PC-3 (cell line): ENCODE results near the gene MTA3. TPM values are rescaled to one million over a fixed set of nuclear protein-coding genes. Genes with fewer than 3 reads are reported as not detected.

ENCODE experiments used
- ATAC-seq: fragments of 200-7000 bp; cut with Tn5 transposase; 2 replicates; pipeline ENCODE4 v1.9.1; 2020; ENCODE audit warnings: mild to moderate bottlenecking, moderate library complexity
- BruUV-seq: library from RNA; stranded (reverse); fragments of 400-500 nt; replicated peaks from 2 replicates; lab custom pipeline; 2021; lab: Mats Ljungman, UMichigan
- CTCF ChIA-PET: fragments of 300-600 bp; sonication (Branson Sonifier 250); formaldehyde crosslinking; loops from one replicate; lab custom pipeline; 2022; ENCODE audit warnings: antibody characterized with exemption; lab: Charles Lee
- POLR2A ChIA-PET: fragments of 300-600 bp; sonication (Branson Sonifier 250); formaldehyde crosslinking; loops from one replicate; lab custom pipeline; 2022; ENCODE audit warnings: antibody characterized with exemption; ENCODE audit not compliant: unreplicated experiment; lab: Charles Lee
- DNase-seq: peaks from one replicate; pipeline ENCODE4 v3.0.0-alpha.2; 2015
- H2AFZ ChIP-seq: fragments of 300-600 bp; sonication (generic); 2 replicates; pipeline ENCODE4 v1.6.0; 2016; ENCODE audit warnings: antibody characterized with exemption, low read length
- H3F3A ChIP-seq: fragments of 300-600 bp; sonication (generic); one replicate; pipeline ENCODE4 v1.6.0; 2017; ENCODE audit warnings: antibody characterized with exemption, low read length, control low read depth, mild to moderate bottlenecking; ENCODE audit not compliant: unreplicated experiment
- H3K27ac ChIP-seq: fragments of 300-600 bp; sonication (generic); 2 replicates; pipeline ENCODE4 v1.5.1; 2016; ENCODE audit warnings: mild to moderate bottlenecking, low read length
- H3K27me3 ChIP-seq: fragments of 300-600 bp; sonication (generic); 2 replicates; pipeline ENCODE4 v1.6.1; 2016; ENCODE audit warnings: low read length, mixed read lengths
- H3K36me3 ChIP-seq: fragments of 300-600 bp; sonication (generic); 2 replicates; pipeline ENCODE4 v1.6.1; 2016; ENCODE audit warnings: low read depth, mixed run types, low read length, mixed read lengths
- H3K4me1 ChIP-seq: fragments of 300-600 bp; sonication (generic); 2 replicates; pipeline ENCODE4 v1.5.1; 2016; ENCODE audit warnings: low read length; ENCODE audit not compliant: insufficient read depth
- H3K4me2 ChIP-seq: fragments of 300-600 bp; sonication (generic); 2 replicates; pipeline ENCODE4 v1.6.0; 2016; ENCODE audit warnings: low read length
- H3K4me3 ChIP-seq: fragments of 300-600 bp; sonication (generic); 2 replicates; pipeline ENCODE4 v1.5.1; 2016; ENCODE audit warnings: mild to moderate bottlenecking, low read length, mixed read lengths
- H3K79me2 ChIP-seq: fragments of 300-600 bp; sonication (generic); 2 replicates; pipeline ENCODE4 v1.6.1; 2017; ENCODE audit warnings: low read length, mixed read lengths
- H3K9ac ChIP-seq: fragments of 300-600 bp; sonication (generic); 2 replicates; pipeline ENCODE4 v1.6.0; 2016; ENCODE audit warnings: mild to moderate bottlenecking, low read length
- H3K9me2 ChIP-seq: fragments of 300-600 bp; sonication (generic); replicated peaks from 2 replicates; pipeline ENCODE4 v1.6.1; 2016; ENCODE audit warnings: mixed run types, low read length, mixed read lengths
- H3K9me3 ChIP-seq: fragments of 300-600 bp; sonication (generic); 2 replicates; pipeline ENCODE4 v1.6.1; 2016; ENCODE audit warnings: low read length, mixed read lengths
- H4K20me1 ChIP-seq: fragments of 300-600 bp; sonication (generic); 2 replicates; pipeline ENCODE4 v1.6.1; 2016; ENCODE audit warnings: low read length, mixed read lengths
- EZH2 ChIP-seq: fragments of 300-600 bp; sonication (generic); IDR thresholded peaks from one replicate; pipeline ENCODE4 v1.6.1; 2017; ENCODE audit warnings: antibody characterized with exemption, mild to moderate bottlenecking, low read length; ENCODE audit not compliant: unreplicated experiment
- EZH2phosphoT487 ChIP-seq: fragments of 300-600 bp; sonication (generic); IDR thresholded peaks from 2 replicates; pipeline ENCODE4 v1.6.1; 2018; ENCODE audit warnings: mild to moderate bottlenecking, antibody characterized with exemption, low read length, borderline replicate concordance
- intact Hi-C: fragments of 100-400 bp; cut with micrococcal nuclease; formaldehyde crosslinking; loops from 2 replicates; pipeline ENCODE4 v1.9.0; 2023
- total RNA-seq: library from RNA; depleted of rRNA; stranded (reverse); fragments of >200 nt; gene quantifications from 2 replicates; pipeline ENCODE4 v1.2.3, GENCODE V29; 2014
- TF ChIP-seq, protein P1 (sequence below): fragments of 300-600 bp; sonication (generic); conservative IDR thresholded peaks from 2 replicates; pipeline ENCODE4 v1.5.1; 2017; ENCODE audit warnings: antibody characterized with exemption, low read depth, mild to moderate bottlenecking, low read length

The MTA3 gene
- total RNA-seq, 1 experiment from 2014 or later: 27.3 TPM

DNA sequence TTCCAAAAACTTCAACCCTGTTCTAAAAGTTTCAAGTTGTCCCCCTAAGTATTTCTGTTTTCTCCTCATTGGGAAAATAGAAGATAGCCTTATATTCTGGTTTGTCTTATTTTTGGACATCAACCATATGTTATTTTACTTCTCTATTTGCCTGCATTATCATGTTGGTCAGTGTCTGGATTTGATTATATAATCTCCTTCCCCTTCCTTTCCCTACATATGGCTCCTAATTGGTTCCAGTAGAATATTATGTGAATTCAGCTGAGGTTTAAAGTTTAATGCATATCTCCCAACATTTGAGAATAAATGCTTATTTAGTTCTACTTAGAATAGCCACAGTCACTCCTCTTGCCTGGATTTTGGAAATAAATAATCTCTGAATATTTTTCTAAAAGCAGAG, 128.6 kb downstream of the MTA3 start:
- Histone ChIP-seq H3K27me3 (no peaks in the 10 kb centered on the region), H3K27ac (no peak overlapping the region), H3K4me1 (no peaks in the 10 kb centered on the region), H3K9me2 (no peaks in the 10 kb centered on the region), H3K79me2 (no peaks in the 10 kb centered on the region), H3K9me3 (no peaks in the 10 kb centered on the region), H3F3A (no peaks in the 10 kb centered on the region), H3K9ac (no peak overlapping the region), H2AFZ (no peak overlapping the region), H3K4me3 (no peak overlapping the region), H3K36me3 (no peaks in the 10 kb centered on the region), H3K4me2 (no peak overlapping the region), H4K20me1 (no peaks in the 10 kb centered on the region)
- ChIA-PET CTCF (no interaction called here), POLR2A (no interaction called here)
- BruUV-seq: no TSS peak
- intact Hi-C loops: no loop called here
- no peak for ATAC-seq
- DNase-seq: no peak
- TF ChIP-seq, protein P1, sequence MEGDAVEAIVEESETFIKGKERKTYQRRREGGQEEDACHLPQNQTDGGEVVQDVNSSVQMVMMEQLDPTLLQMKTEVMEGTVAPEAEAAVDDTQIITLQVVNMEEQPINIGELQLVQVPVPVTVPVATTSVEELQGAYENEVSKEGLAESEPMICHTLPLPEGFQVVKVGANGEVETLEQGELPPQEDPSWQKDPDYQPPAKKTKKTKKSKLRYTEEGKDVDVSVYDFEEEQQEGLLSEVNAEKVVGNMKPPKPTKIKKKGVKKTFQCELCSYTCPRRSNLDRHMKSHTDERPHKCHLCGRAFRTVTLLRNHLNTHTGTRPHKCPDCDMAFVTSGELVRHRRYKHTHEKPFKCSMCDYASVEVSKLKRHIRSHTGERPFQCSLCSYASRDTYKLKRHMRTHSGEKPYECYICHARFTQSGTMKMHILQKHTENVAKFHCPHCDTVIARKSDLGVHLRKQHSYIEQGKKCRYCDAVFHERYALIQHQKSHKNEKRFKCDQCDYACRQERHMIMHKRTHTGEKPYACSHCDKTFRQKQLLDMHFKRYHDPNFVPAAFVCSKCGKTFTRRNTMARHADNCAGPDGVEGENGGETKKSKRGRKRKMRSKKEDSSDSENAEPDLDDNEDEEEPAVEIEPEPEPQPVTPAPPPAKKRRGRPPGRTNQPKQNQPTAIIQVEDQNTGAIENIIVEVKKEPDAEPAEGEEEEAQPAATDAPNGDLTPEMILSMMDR: no peak
- TF ChIP-seq EZH2: no peak

DNA sequence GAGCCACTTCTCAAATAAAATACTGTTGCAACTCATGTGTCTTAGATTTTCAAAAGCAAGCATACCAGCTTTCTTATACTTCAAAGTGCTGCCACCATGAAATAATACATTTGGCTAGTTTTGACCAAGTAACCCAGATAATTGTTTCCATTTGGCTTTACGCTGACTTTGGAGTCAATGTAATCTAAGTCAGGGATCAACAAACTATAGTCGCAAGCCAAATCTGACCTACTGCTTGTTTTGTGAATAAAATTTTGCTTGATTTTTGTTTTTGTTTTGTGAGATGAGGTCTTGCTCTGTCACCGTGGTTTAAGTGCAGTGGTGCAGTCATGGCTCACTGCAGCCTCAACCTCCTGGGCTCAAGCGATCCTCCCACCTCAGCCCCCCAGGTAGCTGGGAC, 130.5 kb downstream of the MTA3 start:
- no peaks in the 10 kb centered on the region for H3K9me3 ChIP-seq
- no peak overlapping the region for H3K4me2 ChIP-seq
- no peaks in the 10 kb centered on the region for H4K20me1 ChIP-seq
- H2AFZ ChIP-seq: no peak overlapping the region
- no peaks in the 10 kb centered on the region for H3K36me3 ChIP-seq
- ATAC-seq (no peak), DNase-seq (no peak)
- H3K79me2 ChIP-seq: no peaks in the 10 kb centered on the region
- no peaks in the 10 kb centered on the region for H3K4me1 ChIP-seq
- TF ChIP-seq EZH2: no peak
- TF ChIP-seq EZH2phosphoT487: no peak
- TF ChIP-seq, protein P1: no peak
- no peaks in the 10 kb centered on the region for H3K9me2 ChIP-seq
- ChIA-PET CTCF (no interaction called here), POLR2A (no interaction called here)
- no peak overlapping the region for H3K9ac ChIP-seq
- no TSS peak for BruUV-seq
- intact Hi-C loops: no loop called here
- H3K4me3 ChIP-seq: no peak overlapping the region
- no peaks in the 10 kb centered on the region for H3K27me3 ChIP-seq
- H3F3A ChIP-seq: no peaks in the 10 kb centered on the region
- no peak overlapping the region for H3K27ac ChIP-seq

DNA sequence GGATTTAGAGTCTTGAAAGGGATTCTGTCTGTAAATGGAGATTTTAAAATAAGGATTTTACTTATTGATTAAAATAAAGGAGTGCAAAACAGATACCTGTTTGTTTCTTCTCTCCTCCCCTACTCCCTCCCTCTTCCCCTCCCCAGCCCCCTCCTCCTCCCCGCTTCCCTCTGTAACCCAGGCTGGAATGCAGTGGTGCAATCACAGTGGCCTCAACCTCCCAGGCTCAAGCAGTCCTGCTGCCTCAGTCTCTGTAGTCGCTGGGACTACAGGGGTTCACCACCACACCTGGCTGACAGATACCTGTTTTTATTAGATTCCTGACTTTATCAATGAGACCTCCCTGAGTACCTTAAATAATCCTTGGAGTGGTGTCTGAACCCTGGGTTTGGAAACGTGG, 138.4 kb downstream of the MTA3 start:
- H3K36me3 ChIP-seq: no peaks in the 10 kb centered on the region
- no peaks in the 10 kb centered on the region for H3K4me1 ChIP-seq
- H3K79me2 ChIP-seq: no peaks in the 10 kb centered on the region
- H4K20me1 ChIP-seq: no peaks in the 10 kb centered on the region
- no peak for ATAC-seq
- H3K9me2 ChIP-seq: no peaks in the 10 kb centered on the region
- no peak overlapping the region for H2AFZ ChIP-seq
- no peak overlapping the region for H3K4me3 ChIP-seq
- no TSS peak for BruUV-seq
- H3F3A ChIP-seq: no peaks in the 10 kb centered on the region
- H3K9me3 ChIP-seq: no peaks in the 10 kb centered on the region
- POLR2A ChIA-PET: interaction anchor here (0.6 kb wide), 1 partner anchor 22 kb away, joined by 14 read pairs; no protein-coding TSS in a partner anchor
- H3K9ac ChIP-seq: no peak overlapping the region
- no peaks in the 10 kb centered on the region for H3K27me3 ChIP-seq
- no peak overlapping the region for H3K4me2 ChIP-seq
- no peak for DNase-seq
- CTCF ChIA-PET: no interaction called here
- intact Hi-C loops: no loop called here
- H3K27ac ChIP-seq: no peak overlapping the region
- TF ChIP-seq EZH2 (no peak), EZH2phosphoT487 (no peak)
- TF ChIP-seq, protein P1: no peak
